NCI-H2107 treated with DMSO at 0.1 percent for 48 hours (cell line): ENCODE data around the gene CRABP2.

Experiments
- DNase-seq: peaks from one replicate; lab custom pipeline; 2025; ENCODE audit not compliant: unreplicated experiment; lab: John Stamatoyannopoulos, UW

The CRABP2 gene

GRCh38 chr1:156709757-156710489 lies 4.5 kb upstream of the CRABP2 start:
- no peak for DNase-seq

DNA sequence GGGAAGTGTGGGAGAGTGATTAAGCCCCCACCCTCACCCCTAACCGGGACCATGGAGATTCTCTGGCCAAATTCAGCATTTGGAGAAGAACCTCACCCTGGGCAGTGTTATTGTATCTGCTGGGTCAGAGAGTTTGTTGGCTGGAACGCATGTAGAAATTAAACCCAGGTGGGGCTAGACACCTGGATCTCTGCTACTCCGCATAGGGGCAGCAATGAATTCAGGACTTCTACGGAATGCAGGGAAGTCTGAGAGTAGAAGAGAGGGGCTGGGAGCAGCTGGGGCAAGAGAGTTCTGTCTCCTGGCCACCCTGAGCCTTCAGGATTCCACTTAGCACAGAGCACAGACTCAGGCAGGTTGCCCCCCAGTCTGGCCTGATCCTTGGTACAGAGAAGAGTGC lies 3.6 kb upstream of the CRABP2 start:
- no peak for DNase-seq

DNA sequence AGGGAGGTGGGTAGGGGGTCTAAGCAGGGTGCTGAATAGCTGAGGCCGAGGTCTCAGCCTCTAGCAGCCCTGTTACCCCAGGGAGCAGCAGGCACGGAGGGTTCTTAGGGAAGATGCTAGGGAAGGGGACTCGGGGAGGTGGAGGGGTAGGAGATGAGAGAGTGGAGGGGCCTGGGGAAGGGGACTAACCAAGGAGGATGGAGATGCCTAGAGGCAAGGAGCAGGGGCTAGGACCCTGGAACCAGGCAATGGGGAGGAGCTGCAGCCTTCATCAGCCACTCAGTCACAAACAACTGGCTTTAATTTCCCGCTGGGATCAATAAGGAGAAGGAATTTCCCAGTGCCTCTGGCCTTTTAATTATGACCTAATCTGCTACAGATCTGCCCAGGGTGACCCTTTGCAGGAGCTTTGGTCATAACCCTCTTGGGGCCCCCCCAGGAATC lies 2.9 kb upstream of the CRABP2 start:
- no peak for DNase-seq

GRCh38 chr1:156707417-156708217 lies 2.2 kb upstream of the CRABP2 start:
- DNase-seq: no peak

- DNase-seq: no peak
Measured at GRCh38 chr1:156706657-156707416, 1.5 kb upstream of the CRABP2 start.

DNA sequence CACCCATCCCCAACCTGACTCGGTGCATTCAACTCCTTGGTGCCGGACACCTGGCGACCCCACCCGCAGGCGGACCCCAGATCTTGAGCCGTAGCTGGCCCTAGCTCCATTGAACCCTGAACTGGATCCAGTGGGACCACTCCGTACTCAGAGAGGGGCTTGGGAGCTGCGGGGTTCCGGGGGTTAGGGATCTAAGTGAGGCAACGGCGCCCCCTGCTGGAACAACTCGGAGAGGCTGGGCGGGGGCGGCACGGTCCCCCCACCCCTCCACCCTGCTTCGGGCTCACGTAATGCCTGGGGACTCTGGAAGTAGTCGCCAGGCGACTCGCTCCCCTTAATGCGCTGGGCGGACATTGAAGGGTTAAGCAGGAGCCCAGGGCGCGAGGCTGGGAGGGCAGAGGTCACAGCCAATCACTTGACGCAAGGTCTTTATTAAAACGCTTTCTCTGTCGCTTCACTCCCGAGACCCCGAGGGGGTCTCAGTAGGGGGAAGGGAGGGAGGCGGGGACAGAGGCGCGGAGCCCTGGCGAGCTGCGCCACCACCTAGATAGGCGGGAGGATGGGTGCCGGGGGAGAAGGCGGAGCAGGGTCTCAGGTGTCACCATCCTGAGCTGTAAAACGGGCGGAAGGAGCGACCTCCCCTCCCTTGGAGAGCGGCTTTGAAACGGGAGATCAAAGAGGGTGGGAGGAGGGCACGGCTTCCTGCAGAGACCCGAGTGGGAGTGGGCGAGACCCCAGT lies 704 bp upstream of the CRABP2 start:
- DNase-seq: peak; percentile 74

DNA sequence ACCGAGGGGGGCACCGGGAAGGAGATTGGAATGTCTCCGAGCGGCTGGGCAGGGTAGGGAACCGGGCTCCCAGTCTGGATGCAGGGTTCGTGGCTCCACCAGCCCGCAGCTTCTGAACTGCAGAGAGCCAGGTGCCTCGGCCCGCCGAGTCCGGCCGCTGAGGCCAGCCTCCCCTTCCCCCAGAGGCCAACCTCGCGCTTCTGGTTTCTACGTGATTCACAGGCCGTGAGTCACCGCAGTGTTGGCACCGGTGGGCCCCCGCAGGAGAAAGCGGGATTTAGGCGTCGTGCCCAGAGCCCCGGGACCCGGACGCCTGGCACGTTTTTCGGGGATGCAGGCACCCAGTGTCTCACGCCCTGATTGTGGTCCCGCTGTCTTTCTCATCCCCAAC lies 458 bp downstream of the CRABP2 start:
- no peak for DNase-seq

- DNase-seq: no peak
Measured at GRCh38 chr1:156704166-156704711, 1.1 kb downstream of the CRABP2 start.

GRCh38 chr1:156703741-156704140 lies 1.6 kb downstream of the CRABP2 start:
- no peak for DNase-seq

DNA sequence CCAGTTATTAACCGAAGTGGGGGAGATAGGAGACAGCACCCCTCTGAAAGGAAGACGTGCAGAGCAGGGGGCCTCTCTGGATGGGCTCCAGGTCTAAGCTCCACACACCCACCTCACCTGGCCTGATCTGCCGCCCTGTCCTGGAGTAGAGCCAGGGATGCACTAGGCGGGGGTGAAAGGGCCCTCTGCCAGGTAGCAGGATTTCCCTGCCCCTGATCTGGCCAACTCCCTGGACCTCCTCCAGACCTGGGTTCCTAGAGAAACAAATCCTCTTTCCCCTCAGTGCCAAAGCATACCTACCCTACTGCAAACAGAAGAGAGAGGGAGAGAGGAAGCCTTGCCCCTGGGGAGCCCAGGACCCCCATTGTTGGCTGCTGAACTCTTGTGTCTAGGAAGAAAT lies 2.0 kb downstream of the CRABP2 start:
- DNase-seq: no peak

GRCh38 chr1:156700736-156701531 lies 4.4 kb downstream of the CRABP2 start:
- DNase-seq: no peak

DNA sequence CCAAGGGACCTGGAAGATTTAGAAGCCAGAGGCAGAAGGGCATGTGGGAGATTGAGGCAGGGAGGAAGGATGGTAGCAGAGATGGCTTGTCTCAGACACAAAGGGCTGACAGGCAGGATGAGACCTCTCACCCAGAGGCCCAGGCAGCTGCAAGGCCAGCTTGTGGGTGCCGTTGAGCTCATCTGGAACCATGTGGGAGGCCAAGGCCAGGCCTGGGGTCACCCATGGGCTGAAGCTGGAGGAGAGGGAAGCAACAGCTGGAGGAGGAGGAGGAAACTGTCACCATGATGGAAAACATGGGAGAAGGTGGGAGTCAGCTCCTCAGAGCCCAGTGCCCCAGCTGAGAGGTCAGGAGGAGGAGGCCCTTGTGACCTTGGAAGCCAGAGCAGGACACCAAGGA lies 6.4 kb downstream of the CRABP2 start:
- DNase-seq: no peak

DNA sequence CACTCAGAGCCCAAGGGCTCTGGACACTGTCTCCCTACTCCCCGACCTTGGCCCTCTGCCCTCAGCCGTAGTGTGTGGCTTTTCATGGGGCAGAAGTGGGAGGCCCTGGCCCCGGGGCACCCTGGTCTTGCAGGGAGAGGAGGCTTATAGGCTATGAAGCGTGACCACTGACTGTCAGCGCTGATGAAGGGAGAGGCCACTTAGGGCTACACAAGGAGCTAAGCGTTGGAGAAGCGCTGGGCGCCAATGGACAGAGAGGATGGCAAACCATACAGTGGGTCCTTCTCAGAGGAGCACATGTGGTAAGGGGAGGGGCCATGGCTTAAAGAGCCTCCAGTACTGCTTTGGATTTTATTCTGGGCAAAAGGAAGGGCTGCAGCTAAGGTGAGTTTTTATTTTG lies 7.9 kb downstream of the CRABP2 start:
- DNase-seq: no peak

GRCh38 chr1:156696755-156697154 lies 8.6 kb downstream of the CRABP2 start:
- DNase-seq: no peak

GRCh38 chr1:156694690-156694962 lies 10.8 kb downstream of the CRABP2 start:
- no peak for DNase-seq

GRCh38 chr1:156693848-156694689 lies 11.3 kb downstream of the CRABP2 start:
- peak; percentile 47 for DNase-seq

GRCh38 chr1:156692925-156693847 lies 12.2 kb downstream of the CRABP2 start:
- DNase-seq: peak; percentile 86

GRCh38 chr1:156692441-156692924 lies 12.9 kb downstream of the CRABP2 start:
- no peak for DNase-seq
